Neuronal stem cell (in vitro differentiated cells): Measurements from ENCODE around the gene CLDN11.
A peak's percentile ranks its signal among the peaks of the same experiment; 100 is the strongest.

Experiments used
- DNase-seq: peaks from one replicate; pipeline ENCODE4 v3.0.0-alpha.2; 2013; ENCODE audit warnings: low spot score
- H2AFZ ChIP-seq: one replicate; pipeline ENCODE4 v1.6.1; 2013; ENCODE audit warnings: mild to moderate bottlenecking, low read length, inconsistent platforms
- H2AK5ac ChIP-seq: 2 replicates; pipeline ENCODE4 v1.6.1; 2013; ENCODE audit warnings: low read depth, mild to moderate bottlenecking, inconsistent platforms, low read length, moderate library complexity, mixed read lengths
- H2BK120ac ChIP-seq: 2 replicates; pipeline ENCODE4 v1.6.1; 2013; ENCODE audit warnings: low read depth, mild to moderate bottlenecking, inconsistent platforms, low read length, moderate library complexity, mixed read lengths
- H2BK12ac ChIP-seq: one replicate; pipeline ENCODE4 v1.6.1; 2013; ENCODE audit warnings: low read length, inconsistent platforms
- H2BK15ac ChIP-seq: 2 replicates; pipeline ENCODE4 v1.6.1; 2013; ENCODE audit warnings: mild to moderate bottlenecking, low read length, inconsistent platforms, mixed read lengths
- H2BK5ac ChIP-seq: one replicate; pipeline ENCODE4 v1.6.1; 2013; ENCODE audit warnings: inconsistent platforms, mild to moderate bottlenecking, low read length, moderate library complexity
- H3K14ac ChIP-seq: one replicate; pipeline ENCODE4 v1.6.1; 2013; ENCODE audit warnings: low read length, inconsistent platforms
- H3K18ac ChIP-seq: 2 replicates; pipeline ENCODE4 v1.6.1; 2013; ENCODE audit warnings: low read length, inconsistent platforms
- H3K23ac ChIP-seq: 2 replicates; pipeline ENCODE4 v1.6.1; 2013; ENCODE audit warnings: low read depth, mild to moderate bottlenecking, mixed read lengths, low read length, inconsistent platforms; ENCODE audit not compliant: poor library complexity
- H3K27ac ChIP-seq: replicated peaks from 3 replicates; pipeline ENCODE4 v1.5.1; 2013; ENCODE audit warnings: low read length, inconsistent platforms
- H3K27me3 ChIP-seq, 3 experiments: 2 replicates each; pipeline ENCODE4 v1.6.1; 2013; ENCODE audit warnings: low read length in 3 of 3, mild to moderate bottlenecking in 2 of 3, inconsistent platforms in 1 of 3, low read depth in 1 of 3, mixed read lengths in 1 of 3, moderate library complexity in 1 of 3; ENCODE audit not compliant: control insufficient read depth in 3 of 3, insufficient read depth in 3 of 3
- H3K36me3 ChIP-seq, 2 donors: replicated peaks in 1 of 2; 2 replicates each; pipeline ENCODE4 v1.6.1; 2013; ENCODE audit warnings: low read length in 2 of 2; ENCODE audit not compliant: control insufficient read depth in 2 of 2, insufficient read depth in 2 of 2
- H3K4ac ChIP-seq: 2 replicates; pipeline ENCODE4 v1.6.1; 2013; ENCODE audit warnings: inconsistent platforms, mild to moderate bottlenecking, low read length, moderate library complexity
- H3K4me1 ChIP-seq, 2 donors: 1 replicate in 1 of 2; 2 replicates in 1 of 2; pipeline ENCODE4 v1.6.1; 2013; ENCODE audit warnings: low read length in 2 of 2, low read depth in 1 of 2; ENCODE audit not compliant: control insufficient read depth in 2 of 2, insufficient read depth in 1 of 2
- H3K4me2 ChIP-seq: one replicate; pipeline ENCODE4 v1.6.1; 2013; ENCODE audit warnings: mild to moderate bottlenecking, low read length, inconsistent platforms; ENCODE audit not compliant: insufficient read depth, poor library complexity, severe bottlenecking
- H3K4me3 ChIP-seq, 2 donors: 2 replicates each; pipeline ENCODE4 v1.5.1; 2013; ENCODE audit warnings: low read length in 2 of 2, mild to moderate bottlenecking in 2 of 2, inconsistent platforms in 1 of 2, moderate library complexity in 1 of 2
- H3K79me1 ChIP-seq: one replicate; pipeline ENCODE4 v1.6.1; 2013; ENCODE audit warnings: low read depth, mild to moderate bottlenecking, inconsistent platforms, low read length, moderate library complexity
- H3K9ac ChIP-seq: one replicate; pipeline ENCODE4 v1.6.1; 2013; ENCODE audit warnings: mild to moderate bottlenecking, low read depth, low read length, inconsistent platforms; ENCODE audit not compliant: poor library complexity
- H3K9me3 ChIP-seq, 2 donors: replicated peaks in 1 of 2; 2 replicates each; pipeline versions ENCODE3 to v1.6.1; 2013; ENCODE audit warnings: low read length in 2 of 2, mild to moderate bottlenecking in 2 of 2, inconsistent platforms in 1 of 2, low read depth in 1 of 2, mixed read lengths in 1 of 2, moderate library complexity in 1 of 2; ENCODE audit not compliant: control insufficient read depth in 2 of 2, insufficient read depth in 1 of 2
- H4K8ac ChIP-seq: one replicate; pipeline ENCODE4 v1.6.1; 2013; ENCODE audit warnings: low read depth, mild to moderate bottlenecking, inconsistent platforms, low read length, moderate library complexity
- H4K91ac ChIP-seq: one replicate; pipeline ENCODE4 v1.6.1; 2013; ENCODE audit warnings: low read length, low read depth, mild to moderate bottlenecking, inconsistent platforms; ENCODE audit not compliant: poor library complexity
- WGBS, 2 donors: extraction: QIAGEN DNeasy Blood & Tissue Kit; methylation state at CpG; one replicate each; pipeline ENCODE4 v1.1.7; 2013; ENCODE audit warnings: missing lambda C conversion rate in 2 of 2, mixed read lengths in 1 of 2; ENCODE audit not compliant: insufficient read length in 2 of 2, insufficient replicate concordance in 1 of 2; ENCODE audit errors: extremely low coverage in 2 of 2; 5-methylcytosine and 5-hydroxymethylcytosine counted together

The CLDN11 gene

GRCh38 chr3:170443457-170443856, 24.8 kb downstream of the CLDN11 start:
- H3K27me3 ChIP-seq, result no peaks in the 10 kb centered on the region
- H3K9me3 ChIP-seq, result no peaks in the 10 kb centered on the region
- no peak overlapping the region for H3K4me2 ChIP-seq
- H4K91ac ChIP-seq, result no peak overlapping the region
- H3K4ac ChIP-seq, result no peak overlapping the region
- H2AK5ac ChIP-seq, result no peak overlapping the region
- H3K23ac ChIP-seq, result no peak overlapping the region
- H3K27ac ChIP-seq, result no peak overlapping the region
- H3K4me1 ChIP-seq, result no peaks in the 10 kb centered on the region
- H3K36me3 ChIP-seq, result no peaks in the 10 kb centered on the region
- no peak overlapping the region for H3K9ac ChIP-seq
- H3K18ac ChIP-seq, result no peak overlapping the region
- H2BK12ac ChIP-seq, result no peak overlapping the region
- no peak overlapping the region for H4K8ac ChIP-seq
- no peak overlapping the region for H2BK120ac ChIP-seq
- no peak overlapping the region for H2BK15ac ChIP-seq
- H3K4me3 ChIP-seq, result no peak overlapping the region
- no peak overlapping the region for H2BK5ac ChIP-seq
- DNase-seq, result no peak
- no peak overlapping the region for H3K14ac ChIP-seq
- H2AFZ ChIP-seq, result no peak overlapping the region
- H3K79me1 ChIP-seq, result no peaks in the 10 kb centered on the region

DNA sequence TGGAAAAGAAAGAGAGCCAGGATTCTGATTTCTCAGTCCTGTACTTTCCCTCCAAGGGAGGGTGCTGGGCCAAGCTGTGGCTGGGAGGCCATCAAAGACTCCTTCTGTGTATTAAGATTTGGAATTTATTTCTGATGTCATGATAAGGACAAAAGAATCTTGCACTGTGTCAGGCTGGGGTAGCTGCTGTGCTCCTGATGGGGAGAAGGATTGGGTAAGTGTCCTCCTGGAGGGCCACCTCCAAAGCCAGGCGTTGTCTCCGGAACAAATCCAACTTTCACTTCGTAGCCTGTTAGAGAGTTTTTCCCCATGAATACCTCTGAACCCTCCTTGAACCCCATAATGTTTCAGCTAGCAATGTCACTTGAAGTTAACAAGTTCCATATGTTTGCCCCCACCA, 29.9 kb downstream of the CLDN11 start:
- Histone ChIP-seq H3K23ac (no peak overlapping the region), H3K27ac (no peak overlapping the region), H3K4ac (no peak overlapping the region), H2BK15ac (no peak overlapping the region), H3K27me3 (no peaks in the 10 kb centered on the region), H3K18ac (no peak overlapping the region), H2BK120ac (no peak overlapping the region), H3K4me3 (no peak overlapping the region), H3K9me3 (no peaks in the 10 kb centered on the region), H3K4me2 (no peak overlapping the region), H4K8ac (no peak overlapping the region), H2AFZ (peak overlapping the region; percentile 14), H3K4me1 (no peaks in the 10 kb centered on the region), H3K14ac (no peak overlapping the region), H2BK5ac (no peak overlapping the region), H3K36me3 (no peaks in the 10 kb centered on the region), H4K91ac (no peak overlapping the region), H3K9ac (no peak overlapping the region), H3K79me1 (no peaks in the 10 kb centered on the region), H2BK12ac (no peak overlapping the region), H2AK5ac (no peak overlapping the region)
- WGBS, 2 donors, result no CpG with 5 or more reads among the region's 3 CpGs
- no peak for DNase-seq

DNA sequence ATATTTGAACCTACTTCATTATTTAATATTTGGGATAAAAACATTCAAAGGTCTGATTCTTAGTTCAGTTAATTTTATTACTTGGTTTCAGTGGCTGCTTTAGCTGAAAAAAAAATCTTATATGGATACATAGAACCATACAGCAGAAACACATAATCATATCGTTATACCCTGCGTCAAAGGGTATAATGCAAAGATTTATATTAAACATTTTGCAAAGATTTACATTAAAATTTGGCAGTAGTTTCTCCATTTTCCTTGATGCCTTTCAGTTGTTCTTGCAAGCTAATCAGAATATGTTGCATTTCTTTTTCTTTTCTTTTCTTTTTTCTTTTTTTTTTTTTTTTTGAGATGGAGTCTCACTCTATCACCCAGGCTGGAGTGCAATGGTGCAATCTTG, 31.4 kb downstream of the CLDN11 start:
- Histone ChIP-seq H2AFZ (no peak overlapping the region), H3K23ac (no peak overlapping the region), H3K36me3 (no peaks in the 10 kb centered on the region), H2AK5ac (no peak overlapping the region), H3K4me3 (no peak overlapping the region), H3K18ac (no peak overlapping the region), H2BK120ac (no peak overlapping the region), H3K27me3 (no peaks in the 10 kb centered on the region), H3K79me1 (no peaks in the 10 kb centered on the region), H3K4me1 (no peaks in the 10 kb centered on the region), H3K27ac (no peak overlapping the region), H3K4ac (no peak overlapping the region), H2BK12ac (no peak overlapping the region), H2BK5ac (no peak overlapping the region), H4K8ac (no peak overlapping the region), H4K91ac (no peak overlapping the region), H3K9me3 (no peaks in the 10 kb centered on the region), H3K9ac (no peak overlapping the region), H3K4me2 (no peak overlapping the region), H2BK15ac (no peak overlapping the region), H3K14ac (no peak overlapping the region)
- no CpG with 5 or more reads among the region's 2 CpGs for WGBS, 2 donors
- no peak for DNase-seq

DNA sequence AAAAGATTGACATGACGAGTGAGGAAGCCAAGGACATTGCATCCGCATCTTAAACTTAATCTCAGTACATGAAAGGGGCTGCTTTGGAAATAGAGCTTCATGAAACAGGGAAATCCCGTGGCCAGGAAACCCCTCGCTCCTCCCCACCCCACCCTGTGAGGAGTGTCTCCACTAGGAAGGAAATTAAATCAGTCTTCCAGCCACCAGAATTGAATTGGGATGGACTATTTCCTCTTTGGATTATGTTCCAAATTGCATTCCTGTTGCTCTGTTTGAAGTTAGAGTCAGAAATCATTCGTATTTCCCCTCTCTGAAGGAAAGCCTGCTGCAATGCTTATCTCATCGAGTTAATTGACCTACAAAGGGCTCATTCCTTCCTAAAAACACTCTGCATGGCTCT, 35.8 kb downstream of the CLDN11 start:
- H3K9ac ChIP-seq, result no peak overlapping the region
- no CpG with 5 or more reads among the region's 6 CpGs for WGBS, 2 donors
- H3K4ac ChIP-seq, result no peak overlapping the region
- H2BK5ac ChIP-seq, result no peak overlapping the region
- no peak overlapping the region for H2BK12ac ChIP-seq
- H2BK15ac ChIP-seq, result no peak overlapping the region
- H3K79me1 ChIP-seq, result no peaks in the 10 kb centered on the region
- no peak overlapping the region for H2BK120ac ChIP-seq
- no peak overlapping the region for H4K91ac ChIP-seq
- no peak overlapping the region for H3K18ac ChIP-seq
- no peaks in the 10 kb centered on the region for H3K27me3 ChIP-seq
- no peak overlapping the region for H3K27ac ChIP-seq
- no peaks in the 10 kb centered on the region for H3K36me3 ChIP-seq
- no peaks in the 10 kb centered on the region for H3K9me3 ChIP-seq
- no peak overlapping the region for H4K8ac ChIP-seq
- no peak overlapping the region for H3K4me2 ChIP-seq
- no peak overlapping the region for H3K23ac ChIP-seq
- DNase-seq, result no peak
- no peaks in the 10 kb centered on the region for H3K4me1 ChIP-seq
- H3K4me3 ChIP-seq, result no peak overlapping the region
- no peak overlapping the region for H3K14ac ChIP-seq
- H2AK5ac ChIP-seq, result no peak overlapping the region
- H2AFZ ChIP-seq, result no peak overlapping the region
